ENCODE results near the gene EDN2. TPM values are rescaled to one million over a fixed set of nuclear protein-coding genes. Genes with fewer than 3 reads are reported as not detected.

EDN2 gene
- polyA plus RNA-seq: 10 to 100 TPM in 1 of 2 donors, 1 to 10 TPM in 1; 6.9 to 32.1 TPM

GRCh38 chr1:41484402-41485241, at the start of gene EDN2:
EDN2 (minus strand) TSS chr1:41484683; CDS start chr1:41484601, 82 bp downstream.
- Histone ChIP-seq H3K4me3 (ENCODE audit: low read depth in 1 of 2, low read length in 2 of 2) (peak within 1 kb of the TSS in 1 of 2 donors; percentile 43), H3K27me3 (ENCODE audit: control insufficient read depth in 1 of 2, insufficient read depth in 2 of 2, low read length in 2 of 2) (no peaks in the 10 kb centered on the region), H3K27ac (ENCODE audit: low read depth in 2 of 2, low read length in 1 of 2) (no peak within 1 kb of the TSS), H3K4me1 (ENCODE audit: control insufficient read depth in 2 of 2, insufficient read depth in 2 of 2, low read length in 1 of 2) (peaks cover 7 to 27% of the 10 kb centered on the region in 2 donors), H3K36me3 (ENCODE audit: control insufficient read depth in 2 of 2, insufficient read depth in 2 of 2, low read length in 1 of 2) (no peaks in the 10 kb centered on the region), H3K9me3 (ENCODE audit: control insufficient read depth in 2 of 2, insufficient read depth in 1 of 2, low read depth in 1 of 2, low read length in 1 of 2) (peaks cover 0 to 2% of the 10 kb centered on the region in 2 donors)
- 40 to 42% methylated on average over 24 to 27 of the region's 27 CpGs for WGBS, 2 donors

- Histone ChIP-seq H3K36me3 (ENCODE audit: control insufficient read depth in 2 of 2, insufficient read depth in 2 of 2, low read length in 1 of 2) (no peaks in the 10 kb centered on the region), H3K4me3 (ENCODE audit: low read depth in 1 of 2, low read length in 2 of 2) (no peak overlapping the region), H3K27ac (ENCODE audit: low read depth in 2 of 2, low read length in 1 of 2) (no peak overlapping the region), H3K4me1 (ENCODE audit: control insufficient read depth in 2 of 2, insufficient read depth in 2 of 2, low read length in 1 of 2) (no peaks in the 10 kb centered on the region), H3K9me3 (ENCODE audit: control insufficient read depth in 2 of 2, insufficient read depth in 1 of 2, low read depth in 1 of 2, low read length in 1 of 2) (no peaks in the 10 kb centered on the region), H3K27me3 (ENCODE audit: control insufficient read depth in 1 of 2, insufficient read depth in 2 of 2, low read length in 2 of 2) (no peaks in the 10 kb centered on the region)
- 86 to 93% methylated on average over 5 of the region's 5 CpGs for WGBS, 2 donors
Observed at GRCh38 chr1:41533731-41534080, 49.2 kb upstream of the EDN2 start.

GRCh38 chr1:41533016-41533730, 48.7 kb upstream of the EDN2 start:
- Histone ChIP-seq H3K36me3 (ENCODE audit: control insufficient read depth in 2 of 2, insufficient read depth in 2 of 2, low read length in 1 of 2) (no peaks in the 10 kb centered on the region), H3K27me3 (ENCODE audit: control insufficient read depth in 1 of 2, insufficient read depth in 2 of 2, low read length in 2 of 2) (no peaks in the 10 kb centered on the region), H3K27ac (ENCODE audit: low read depth in 2 of 2, low read length in 1 of 2) (no peak overlapping the region), H3K4me3 (ENCODE audit: low read depth in 1 of 2, low read length in 2 of 2) (no peak overlapping the region), H3K4me1 (ENCODE audit: control insufficient read depth in 2 of 2, insufficient read depth in 2 of 2, low read length in 1 of 2) (no peaks in the 10 kb centered on the region), H3K9me3 (ENCODE audit: control insufficient read depth in 2 of 2, insufficient read depth in 1 of 2, low read depth in 1 of 2, low read length in 1 of 2) (no peaks in the 10 kb centered on the region)
- WGBS, 2 donors: 91 to 93% methylated on average over 12 of the region's 12 CpGs

GRCh38 chr1:41532206-41532975, 47.9 kb upstream of the EDN2 start:
- no peaks in the 10 kb centered on the region for H3K36me3 ChIP-seq (ENCODE audit: control insufficient read depth in 2 of 2, insufficient read depth in 2 of 2, low read length in 1 of 2)
- H3K4me1 ChIP-seq (ENCODE audit: control insufficient read depth in 2 of 2, insufficient read depth in 2 of 2, low read length in 1 of 2): no peaks in the 10 kb centered on the region
- no peak overlapping the region for H3K4me3 ChIP-seq (ENCODE audit: low read depth in 1 of 2, low read length in 2 of 2)
- WGBS, 2 donors: 85 to 87% methylated on average over 8 of the region's 8 CpGs
- no peaks in the 10 kb centered on the region for H3K9me3 ChIP-seq (ENCODE audit: control insufficient read depth in 2 of 2, insufficient read depth in 1 of 2, low read depth in 1 of 2, low read length in 1 of 2)
- H3K27ac ChIP-seq (ENCODE audit: low read depth in 2 of 2, low read length in 1 of 2): no peak overlapping the region
- no peaks in the 10 kb centered on the region for H3K27me3 ChIP-seq (ENCODE audit: control insufficient read depth in 1 of 2, insufficient read depth in 2 of 2, low read length in 2 of 2)

GRCh38 chr1:41530411-41530810, 45.9 kb upstream of the EDN2 start:
- WGBS, 2 donors: 89 to 94% methylated on average over 5 of the region's 5 CpGs
- Histone ChIP-seq H3K36me3 (ENCODE audit: control insufficient read depth in 2 of 2, insufficient read depth in 2 of 2, low read length in 1 of 2) (no peaks in the 10 kb centered on the region), H3K27ac (ENCODE audit: low read depth in 2 of 2, low read length in 1 of 2) (no peak overlapping the region), H3K27me3 (ENCODE audit: control insufficient read depth in 1 of 2, insufficient read depth in 2 of 2, low read length in 2 of 2) (no peaks in the 10 kb centered on the region), H3K4me3 (ENCODE audit: low read depth in 1 of 2, low read length in 2 of 2) (no peak overlapping the region), H3K4me1 (ENCODE audit: control insufficient read depth in 2 of 2, insufficient read depth in 2 of 2, low read length in 1 of 2) (no peaks in the 10 kb centered on the region), H3K9me3 (ENCODE audit: control insufficient read depth in 2 of 2, insufficient read depth in 1 of 2, low read depth in 1 of 2, low read length in 1 of 2) (peaks cover 0 to 3% of the 10 kb centered on the region in 2 donors)

GRCh38 chr1:41529621-41530395, 45.3 kb upstream of the EDN2 start:
- 91 to 93% methylated on average over 23 of the region's 23 CpGs for WGBS, 2 donors
- Histone ChIP-seq H3K4me3 (ENCODE audit: low read depth in 1 of 2, low read length in 2 of 2) (no peak overlapping the region), H3K27me3 (ENCODE audit: control insufficient read depth in 1 of 2, insufficient read depth in 2 of 2, low read length in 2 of 2) (no peaks in the 10 kb centered on the region), H3K27ac (ENCODE audit: low read depth in 2 of 2, low read length in 1 of 2) (no peak overlapping the region), H3K36me3 (ENCODE audit: control insufficient read depth in 2 of 2, insufficient read depth in 2 of 2, low read length in 1 of 2) (no peaks in the 10 kb centered on the region), H3K4me1 (ENCODE audit: control insufficient read depth in 2 of 2, insufficient read depth in 2 of 2, low read length in 1 of 2) (no peaks in the 10 kb centered on the region), H3K9me3 (ENCODE audit: control insufficient read depth in 2 of 2, insufficient read depth in 1 of 2, low read depth in 1 of 2, low read length in 1 of 2) (peaks cover 0 to 3% of the 10 kb centered on the region in 2 donors)

GRCh38 chr1:41528726-41529605, 44.5 kb upstream of the EDN2 start:
- peaks cover 0 to 3% of the 10 kb centered on the region in 2 donors for H3K9me3 ChIP-seq (ENCODE audit: control insufficient read depth in 2 of 2, insufficient read depth in 1 of 2, low read depth in 1 of 2, low read length in 1 of 2)
- H3K27ac ChIP-seq (ENCODE audit: low read depth in 2 of 2, low read length in 1 of 2): no peak overlapping the region
- no peaks in the 10 kb centered on the region for H3K27me3 ChIP-seq (ENCODE audit: control insufficient read depth in 1 of 2, insufficient read depth in 2 of 2, low read length in 2 of 2)
- 78 to 82% methylated on average over 7 of the region's 7 CpGs for WGBS, 2 donors
- H3K4me3 ChIP-seq (ENCODE audit: low read depth in 1 of 2, low read length in 2 of 2): no peak overlapping the region
- H3K4me1 ChIP-seq (ENCODE audit: control insufficient read depth in 2 of 2, insufficient read depth in 2 of 2, low read length in 1 of 2): no peaks in the 10 kb centered on the region
- peaks cover 0 to 3% of the 10 kb centered on the region in 2 donors for H3K36me3 ChIP-seq (ENCODE audit: control insufficient read depth in 2 of 2, insufficient read depth in 2 of 2, low read length in 1 of 2)

- no peak overlapping the region for H3K27ac ChIP-seq (ENCODE audit: low read depth in 2 of 2, low read length in 1 of 2)
- WGBS, 2 donors: 89 to 95% methylated on average over 3 of the region's 3 CpGs
- H3K27me3 ChIP-seq (ENCODE audit: control insufficient read depth in 1 of 2, insufficient read depth in 2 of 2, low read length in 2 of 2): no peaks in the 10 kb centered on the region
- peaks cover 0 to 3% of the 10 kb centered on the region in 2 donors for H3K9me3 ChIP-seq (ENCODE audit: control insufficient read depth in 2 of 2, insufficient read depth in 1 of 2, low read depth in 1 of 2, low read length in 1 of 2)
- H3K4me1 ChIP-seq (ENCODE audit: control insufficient read depth in 2 of 2, insufficient read depth in 2 of 2, low read length in 1 of 2): no peaks in the 10 kb centered on the region
- no peak overlapping the region for H3K4me3 ChIP-seq (ENCODE audit: low read depth in 1 of 2, low read length in 2 of 2)
- peaks cover 0 to 5% of the 10 kb centered on the region in 2 donors for H3K36me3 ChIP-seq (ENCODE audit: control insufficient read depth in 2 of 2, insufficient read depth in 2 of 2, low read length in 1 of 2)
Observed at GRCh38 chr1:41528106-41528505, 43.6 kb upstream of the EDN2 start.
